PC-9 (cell line): ENCODE measurements around the gene GGN. TPM values are rescaled to one million over a fixed set of nuclear protein-coding genes. Genes with fewer than 3 reads are reported as not detected.

ENCODE experiments used
- BruUV-seq: library from RNA; stranded (reverse); fragments of 400-500 nt; replicated peaks from 2 replicates; lab custom pipeline; 2021; lab: Mats Ljungman, UMichigan
- CTCF ChIA-PET: fragments of 300-600 bp; sonication (Branson Sonifier 250); formaldehyde crosslinking; loops from one replicate; lab custom pipeline; 2022; ENCODE audit warnings: antibody characterized with exemption; lab: Charles Lee
- POLR2A ChIA-PET: fragments of 300-600 bp; sonication (Branson Sonifier 250); formaldehyde crosslinking; loops from one replicate; lab custom pipeline; 2022; ENCODE audit warnings: antibody characterized with exemption; ENCODE audit not compliant: unreplicated experiment; lab: Charles Lee
- DNase-seq, 2 experiments: peaks; one replicate each; pipeline versions ENCODE4 v3.0.0 to v3.0.0-alpha.2; 2015 to 2022; ENCODE audit warnings: mixed read lengths in 1 of 2
- H2AFZ ChIP-seq: fragments of 200-600 bp; sonication (generic); 2 replicates; pipeline ENCODE4 v1.8.1; 2017; ENCODE audit warnings: antibody characterized with exemption
- H3F3A ChIP-seq: fragments of 200-600 bp; sonication (generic); 2 replicates; pipeline ENCODE4 v1.8.1; 2017; ENCODE audit warnings: antibody characterized with exemption, mild to moderate bottlenecking, low read depth; ENCODE audit not compliant: insufficient read depth
- H3K27ac ChIP-seq: fragments of 200-600 bp; sonication (generic); 2 replicates; pipeline ENCODE4 v1.6.1; 2016; ENCODE audit warnings: mixed run types
- H3K27me3 ChIP-seq: fragments of 200-600 bp; sonication (generic); 2 replicates; pipeline ENCODE4 v1.6.1; 2016; ENCODE audit warnings: low read depth, mixed run types; ENCODE audit not compliant: insufficient read depth
- H3K36me3 ChIP-seq: fragments of 200-600 bp; sonication (generic); 2 replicates; pipeline ENCODE4 v1.6.1; 2016; ENCODE audit warnings: low read depth, mixed run types
- H3K4me1 ChIP-seq: fragments of 200-600 bp; sonication (generic); replicated peaks from 2 replicates; pipeline ENCODE4 v1.6.1; 2016; ENCODE audit warnings: mixed run types; ENCODE audit not compliant: insufficient read depth
- H3K4me2 ChIP-seq: fragments of 200-600 bp; sonication (generic); 2 replicates; pipeline ENCODE4 v1.6.1; 2017; ENCODE audit warnings: mixed run types
- H3K4me3 ChIP-seq: fragments of 200-600 bp; sonication (generic); 2 replicates; pipeline ENCODE4 v1.6.1; 2016; ENCODE audit warnings: mixed run types
- H3K79me2 ChIP-seq: fragments of 200-600 bp; sonication (generic); 2 replicates; pipeline ENCODE4 v1.6.1; 2017; ENCODE audit warnings: low read depth, mixed run types
- H3K9me2 ChIP-seq: fragments of 200-600 bp; sonication (generic); 2 replicates; pipeline ENCODE4 v1.8.1; 2017; ENCODE audit warnings: mild to moderate bottlenecking; ENCODE audit not compliant: insufficient read depth
- H3K9me3 ChIP-seq: fragments of 200-600 bp; sonication (generic); 2 replicates; pipeline ENCODE4 v1.8.1; 2016; ENCODE audit warnings: low read depth; ENCODE audit not compliant: insufficient read depth
- H4K20me1 ChIP-seq: fragments of 200-600 bp; sonication (generic); 2 replicates; pipeline ENCODE4 v1.8.1; 2017; ENCODE audit not compliant: insufficient read depth
- CTCF ChIP-seq: fragments of 200-600 bp; sonication (generic); conservative IDR thresholded peaks from 2 replicates; pipeline ENCODE4 v1.6.1; 2017; ENCODE audit warnings: mixed run types, antibody characterized with exemption, mild to moderate bottlenecking, moderate library complexity
- EZH2 ChIP-seq: fragments of 200-600 bp; sonication (generic); IDR thresholded peaks from 2 replicates; pipeline ENCODE4 v1.8.0; 2017; ENCODE audit warnings: antibody characterized with exemption, low read depth
- intact Hi-C: fragments of 100-400 bp; cut with micrococcal nuclease; formaldehyde crosslinking; loops from one replicate; pipeline ENCODE4 v1.10.0; 2022; ENCODE audit not compliant: unreplicated experiment
- total RNA-seq: library from RNA; stranded (reverse); gene quantifications from 2 replicates; pipeline ENCODE4 v1.2.3, GENCODE V29; 2021

Gene GGN
- total RNA-seq, 1 experiment from 2014 or later = 1.0 TPM

GRCh38 chr19:38386971-38387549 lies 774 bp downstream of the GGN start:
- intact Hi-C loops = loop anchor here (1.0 to 10.0 kb wide), 3 partner anchors 51 to 482 kb away; partner anchors contain the start of genes SIPA1L3 and WDR87
- no peaks in the 10 kb centered on the region for H3K9me2 ChIP-seq
- peaks cover 34% of the 10 kb centered on the region; the same call in 1 of the 2 replicates for H3F3A ChIP-seq
- H3K4me2 ChIP-seq = peak overlapping the region; percentile 81
- DNase-seq = no peak
- ChIA-PET POLR2A (interaction anchor here (0.6 to 1.5 kb wide), 6 partner anchors 13 to 604 kb away, joined by 5 to 34 read pairs (median 8); partner anchors contain the start of genes FAM98C, PSMD8 and SPINT2), CTCF (interaction anchor here (0.6 to 3.0 kb wide), 4 partner anchors 13 to 484 kb away, joined by 3 to 29 read pairs (median 6); partner anchors contain the start of genes FAM98C and PSMD8)
- no peak for TF ChIP-seq CTCF
- no peak for TF ChIP-seq EZH2
- H3K27me3 ChIP-seq = no peaks in the 10 kb centered on the region
- no peak overlapping the region for H3K27ac ChIP-seq
- peak overlapping the region; percentile 71; the same call in 1 of the 2 replicates for H3K4me3 ChIP-seq
- H3K36me3 ChIP-seq = no peaks in the 10 kb centered on the region
- H3K9me3 ChIP-seq = no peaks in the 10 kb centered on the region
- H4K20me1 ChIP-seq = no peaks in the 10 kb centered on the region
- H3K79me2 ChIP-seq = no peaks in the 10 kb centered on the region
- H2AFZ ChIP-seq = no peak overlapping the region
- BruUV-seq = TSS peak; percentile 44
- peaks cover 8% of the 10 kb centered on the region; the same call in 1 of the 2 replicates for H3K4me1 ChIP-seq

GRCh38 chr19:38386300-38386970 lies 1.4 kb downstream of the GGN start:
- H3K27ac ChIP-seq = no peak overlapping the region
- H3K9me2 ChIP-seq = no peaks in the 10 kb centered on the region
- ChIA-PET CTCF (interaction anchor here (0.6 kb wide), 1 partner anchor 144 kb away, joined by 3 read pairs; no protein-coding TSS in a partner anchor), POLR2A (no interaction called here)
- DNase-seq = no peak
- intact Hi-C loops = loop anchor here (5.0 to 10.0 kb wide), 2 partner anchors 154 to 482 kb away; partner anchors contain the start of genes SIPA1L3 and WDR87
- H3K9me3 ChIP-seq = no peaks in the 10 kb centered on the region
- H3K4me2 ChIP-seq = peak overlapping the region; percentile 81; the same call in 1 of the 2 replicates
- H2AFZ ChIP-seq = no peak overlapping the region
- H3K4me3 ChIP-seq = no peak overlapping the region
- BruUV-seq = no TSS peak
- no peaks in the 10 kb centered on the region for H3K79me2 ChIP-seq
- TF ChIP-seq CTCF = no peak
- no peak for TF ChIP-seq EZH2
- peaks cover 6% of the 10 kb centered on the region; the same call in 1 of the 2 replicates for H3K36me3 ChIP-seq
- peaks cover 32% of the 10 kb centered on the region; the same call in 1 of the 2 replicates for H3F3A ChIP-seq
- peaks cover 8% of the 10 kb centered on the region; the same call in 1 of the 2 replicates for H3K4me1 ChIP-seq
- H4K20me1 ChIP-seq = no peaks in the 10 kb centered on the region
- H3K27me3 ChIP-seq = no peaks in the 10 kb centered on the region

- no peaks in the 10 kb centered on the region for H3K27me3 ChIP-seq
- TF ChIP-seq CTCF (no peak), EZH2 (no peak)
- no peak for DNase-seq
- intact Hi-C loops = loop anchor here (5.0 to 10.0 kb wide), 2 partner anchors 154 to 481 kb away; partner anchors contain the start of genes SIPA1L3 and WDR87
- H3F3A ChIP-seq = peaks cover 26% of the 10 kb centered on the region; the same call in 1 of the 2 replicates
- POLR2A ChIA-PET = no interaction called here
- no peaks in the 10 kb centered on the region for H3K9me3 ChIP-seq
- no peak overlapping the region for H3K27ac ChIP-seq
- CTCF ChIA-PET = interaction anchor here (1.0 kb wide), 1 partner anchor 17 kb away, joined by 3 read pairs; no protein-coding TSS in a partner anchor
- no peaks in the 10 kb centered on the region for H3K9me2 ChIP-seq
- H3K4me1 ChIP-seq = peaks cover 8% of the 10 kb centered on the region; the same call in 1 of the 2 replicates
- peaks cover 12% of the 10 kb centered on the region; the same call in 1 of the 2 replicates for H3K36me3 ChIP-seq
- BruUV-seq = no TSS peak
- no peak overlapping the region for H3K4me3 ChIP-seq
- no peaks in the 10 kb centered on the region for H4K20me1 ChIP-seq
- H2AFZ ChIP-seq = no peak overlapping the region
- no peaks in the 10 kb centered on the region for H3K79me2 ChIP-seq
- no peak overlapping the region for H3K4me2 ChIP-seq
These were observed 2.0 kb downstream of the GGN start for GRCh38 chr19:38385804-38386257.
